GM21381 (cell line): Measurements from ENCODE around the gene CD55.

ENCODE experiments used
- ATAC-seq: cut with Tn5 transposase; IDR thresholded peaks from one replicate; pipeline ENCODE4 v1.9.1; 2021; ENCODE audit warnings: mild to moderate bottlenecking, moderate library complexity; ENCODE audit not compliant: unreplicated experiment

The CD55 gene, protein sequence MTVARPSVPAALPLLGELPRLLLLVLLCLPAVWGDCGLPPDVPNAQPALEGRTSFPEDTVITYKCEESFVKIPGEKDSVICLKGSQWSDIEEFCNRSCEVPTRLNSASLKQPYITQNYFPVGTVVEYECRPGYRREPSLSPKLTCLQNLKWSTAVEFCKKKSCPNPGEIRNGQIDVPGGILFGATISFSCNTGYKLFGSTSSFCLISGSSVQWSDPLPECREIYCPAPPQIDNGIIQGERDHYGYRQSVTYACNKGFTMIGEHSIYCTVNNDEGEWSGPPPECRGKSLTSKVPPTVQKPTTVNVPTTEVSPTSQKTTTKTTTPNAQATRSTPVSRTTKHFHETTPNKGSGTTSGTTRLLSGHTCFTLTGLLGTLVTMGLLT

DNA sequence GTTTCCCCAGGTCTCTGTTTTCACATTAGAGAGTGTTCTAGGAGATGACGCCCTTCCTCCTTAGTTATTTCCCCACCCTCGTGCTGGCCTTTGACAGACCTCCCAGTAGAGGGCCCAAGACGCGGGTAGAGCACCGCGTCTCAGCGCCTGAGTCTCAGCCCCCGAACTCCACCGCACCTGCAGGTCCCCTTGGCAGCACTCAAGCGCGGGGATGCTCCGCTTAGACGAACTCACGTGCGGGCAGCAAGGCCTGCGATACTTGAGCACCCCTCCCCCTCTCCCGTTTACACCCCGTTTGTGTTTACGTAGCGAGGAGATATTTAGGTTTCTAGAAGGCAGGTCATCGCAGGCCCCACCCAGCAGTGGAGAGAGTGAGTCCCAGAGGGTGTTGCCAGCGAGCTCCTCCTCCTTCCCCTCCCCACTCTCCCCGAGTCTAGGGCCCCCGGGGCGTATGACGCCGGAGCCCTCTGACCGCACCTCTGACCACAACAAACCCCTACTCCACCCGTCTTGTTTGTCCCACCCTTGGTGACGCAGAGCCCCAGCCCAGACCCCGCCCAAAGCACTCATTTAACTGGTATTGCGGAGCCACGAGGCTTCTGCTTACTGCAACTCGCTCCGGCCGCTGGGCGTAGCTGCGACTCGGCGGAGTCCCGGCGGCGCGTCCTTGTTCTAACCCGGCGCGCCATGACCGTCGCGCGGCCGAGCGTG, at the start of gene CD55:
TSS of gene CD55 (plus strand) at position 600 of the 711 bp plus-strand sequence. CDS start at position 688, 88 bp downstream.
- peak; percentile 88 for ATAC-seq

DNA sequence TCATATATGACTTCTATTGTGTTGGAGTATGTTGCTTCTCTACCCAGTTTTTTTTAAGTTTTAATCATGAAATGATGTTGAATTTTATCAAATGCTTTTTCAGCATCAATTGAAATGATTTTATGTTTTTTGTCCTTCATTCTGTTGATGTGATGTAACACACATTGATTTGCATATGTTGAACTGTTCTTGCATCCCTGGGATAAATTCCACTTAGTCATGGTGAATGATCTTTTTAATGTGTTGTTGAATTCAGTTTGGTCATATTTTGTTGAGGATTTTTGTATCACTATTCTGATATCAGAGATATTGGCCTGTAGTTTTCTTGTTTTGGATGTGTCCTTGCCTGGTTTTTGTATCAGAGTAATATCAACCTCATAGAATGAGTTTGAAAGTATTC, 46.6 kb upstream of the CD55 start:
- ATAC-seq: no peak

- ATAC-seq: no peak
Measured at GRCh38 chr1:207276465-207276864, 45.0 kb upstream of the CD55 start.

DNA sequence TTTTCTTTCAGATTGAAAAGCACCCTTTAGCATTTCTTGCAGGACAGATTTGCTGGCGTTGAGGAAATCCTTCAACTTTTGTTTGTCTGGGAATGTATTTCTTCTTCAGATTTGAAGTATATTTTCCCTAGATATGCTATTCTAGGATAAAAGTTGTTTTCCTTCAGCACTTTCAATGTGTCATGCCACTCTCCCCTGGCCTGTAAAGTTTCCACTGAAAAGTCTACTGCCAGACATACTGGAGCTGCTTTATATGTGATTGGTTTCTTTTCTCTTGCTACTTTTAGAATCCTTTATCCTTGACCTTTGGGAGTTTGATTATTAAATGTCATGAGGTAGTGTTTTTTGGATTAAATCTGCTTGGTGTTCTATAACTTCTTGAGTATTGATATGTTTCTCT, 44.2 kb upstream of the CD55 start:
- no peak for ATAC-seq

- no peak for ATAC-seq
Measured at GRCh38 chr1:207279652-207280051, 41.8 kb upstream of the CD55 start.

GRCh38 chr1:207280706-207281105, 40.8 kb upstream of the CD55 start:
- no peak for ATAC-seq

DNA sequence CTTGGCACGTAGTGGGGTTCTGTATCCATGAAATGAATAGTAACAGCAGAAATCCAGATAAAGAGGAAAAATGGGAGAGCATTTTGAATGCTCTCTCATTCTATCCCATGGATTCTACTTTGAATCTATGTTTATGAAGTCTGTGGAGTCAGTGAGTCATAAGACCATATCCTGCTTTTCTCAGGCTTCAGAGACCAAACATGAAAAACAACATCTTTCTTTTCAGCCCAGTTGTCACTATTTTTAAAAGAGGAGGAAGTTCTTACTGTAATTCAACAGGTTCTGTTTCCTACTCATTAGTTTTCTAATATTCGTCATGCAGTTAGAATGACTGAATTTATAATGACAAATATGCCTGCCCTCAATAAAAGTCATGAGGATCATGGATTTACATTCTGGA, 39.4 kb upstream of the CD55 start:
- ATAC-seq: no peak

DNA sequence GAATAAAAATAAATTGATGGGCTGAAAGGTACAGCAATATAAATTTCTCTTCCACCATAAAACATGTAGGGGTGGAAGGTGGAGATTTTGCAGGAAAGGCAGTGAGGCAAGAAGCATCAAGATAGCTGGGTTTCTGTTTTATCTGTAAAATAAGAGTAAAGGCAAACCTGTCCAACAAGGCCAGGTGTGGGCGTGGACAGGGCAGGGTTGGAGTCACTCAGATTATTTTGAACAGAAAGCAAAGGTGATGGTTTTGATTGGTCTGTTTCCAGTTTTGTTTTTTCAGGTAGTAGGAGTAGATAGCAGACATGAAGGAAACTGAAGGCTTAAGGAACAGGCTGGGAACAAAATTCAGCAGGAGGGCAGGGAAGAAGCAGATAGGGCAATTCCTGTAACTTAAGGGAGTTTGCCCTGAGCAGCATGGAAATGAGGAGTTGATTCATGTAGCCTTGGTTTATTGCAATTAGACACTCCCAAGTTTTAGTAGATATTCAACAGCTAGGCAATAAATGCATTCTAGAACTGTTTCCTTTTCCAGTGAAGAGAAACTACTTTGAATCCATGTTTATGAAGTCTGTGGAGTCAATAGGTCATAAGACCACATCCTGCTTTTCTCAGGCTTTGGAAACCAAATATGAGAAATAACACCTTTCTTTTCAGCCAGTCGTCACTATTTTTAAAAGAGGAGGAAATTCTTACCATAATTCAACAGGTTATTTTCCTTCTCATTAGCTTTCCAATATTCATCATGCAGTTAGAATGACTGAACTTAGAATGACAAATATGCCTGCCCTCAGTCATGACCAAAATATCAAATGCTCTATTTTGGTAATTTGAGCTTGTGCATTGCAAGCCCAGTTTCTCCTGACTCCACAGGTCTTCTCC, 38.7 kb upstream of the CD55 start:
- ATAC-seq: no peak

DNA sequence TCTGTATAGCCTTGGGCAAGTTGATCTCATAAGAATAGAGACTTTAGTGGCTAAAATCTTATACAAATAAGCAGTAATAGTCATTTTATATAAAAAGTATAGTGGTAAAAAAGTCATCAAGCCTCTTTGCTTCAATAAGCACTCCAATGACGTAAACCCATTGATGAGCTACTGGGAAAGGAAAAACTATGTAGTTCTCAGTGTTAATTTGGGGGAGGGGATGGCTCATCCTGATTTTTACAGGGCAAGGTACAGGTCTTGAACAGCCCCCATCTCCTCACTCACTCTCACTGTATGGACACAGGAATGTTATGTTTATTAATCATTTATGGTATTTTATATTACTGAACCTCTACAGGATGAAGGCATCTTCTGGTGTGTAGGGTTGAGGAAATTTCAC, 38.1 kb upstream of the CD55 start:
- no peak for ATAC-seq

DNA sequence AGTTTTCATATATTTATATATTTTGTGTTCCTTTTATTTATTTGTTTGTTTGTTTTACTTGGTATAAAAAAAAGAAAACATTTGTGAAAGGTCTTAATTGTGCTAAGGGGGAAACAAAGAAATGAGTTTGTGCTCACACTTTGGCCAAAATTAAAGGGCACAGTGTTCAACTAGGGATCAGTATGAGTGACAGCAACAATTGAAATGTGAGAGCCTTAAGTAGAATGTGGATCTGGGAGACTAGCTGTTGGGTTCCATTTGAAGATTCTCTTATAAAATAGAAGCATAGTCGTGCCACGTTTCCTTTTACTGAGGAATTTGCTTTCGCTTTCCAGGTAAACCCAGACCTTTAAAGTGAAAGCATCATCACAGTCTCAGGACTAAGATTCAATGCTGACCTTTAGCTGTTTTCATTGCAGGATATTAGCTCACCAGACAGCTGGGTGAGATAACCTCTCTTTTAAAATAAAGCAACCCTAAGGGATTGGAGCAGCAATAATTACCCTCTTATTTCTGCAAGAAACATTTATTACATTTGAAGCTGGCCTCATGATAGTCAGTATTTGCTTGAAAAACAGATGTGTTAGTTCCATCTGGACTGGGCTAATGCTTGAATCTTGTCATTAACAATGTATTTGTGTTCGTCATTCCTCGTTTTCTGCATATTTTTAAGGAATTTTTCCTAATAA, 37.1 kb upstream of the CD55 start:
- no peak for ATAC-seq

GRCh38 chr1:207286786-207287468, 34.6 kb upstream of the CD55 start:
- ATAC-seq: no peak

DNA sequence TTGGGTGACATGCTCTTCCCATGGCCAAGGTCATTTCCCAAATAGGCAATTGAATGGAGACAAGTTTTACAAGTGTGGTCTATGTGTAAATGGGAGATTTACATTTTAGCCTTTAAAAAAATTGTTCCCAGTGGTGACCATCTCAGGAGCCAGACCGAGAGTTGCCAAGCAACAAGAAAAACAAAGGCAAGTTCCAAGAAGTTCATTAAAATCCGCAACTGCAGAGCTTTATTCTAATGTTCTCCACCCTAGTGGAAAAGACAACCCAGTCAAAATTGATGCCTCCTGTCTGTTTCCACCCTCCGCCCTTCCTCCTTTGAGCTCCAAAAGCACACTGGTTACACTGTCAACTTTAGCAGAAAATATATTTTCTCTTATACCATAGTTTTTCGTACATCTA, 33.2 kb upstream of the CD55 start:
- ATAC-seq: no peak

DNA sequence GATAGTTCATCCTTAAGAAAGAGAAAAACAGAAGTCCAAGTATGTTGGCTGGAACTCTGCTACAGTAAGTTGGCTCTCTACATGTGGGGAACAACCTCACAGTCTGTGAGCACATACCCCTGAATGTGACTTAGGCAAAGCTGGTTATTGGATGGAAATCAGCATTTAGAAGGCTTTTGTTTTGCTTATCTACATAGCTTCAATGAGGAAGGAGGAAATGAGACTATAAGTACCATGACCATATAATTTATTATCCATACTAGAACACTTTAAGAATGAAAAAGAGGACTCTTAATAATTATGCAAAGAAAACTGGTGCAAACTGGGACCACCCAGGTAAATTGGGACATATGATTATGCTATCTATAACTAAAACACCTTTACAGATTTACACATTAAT, 31.7 kb upstream of the CD55 start:
- no peak for ATAC-seq

DNA sequence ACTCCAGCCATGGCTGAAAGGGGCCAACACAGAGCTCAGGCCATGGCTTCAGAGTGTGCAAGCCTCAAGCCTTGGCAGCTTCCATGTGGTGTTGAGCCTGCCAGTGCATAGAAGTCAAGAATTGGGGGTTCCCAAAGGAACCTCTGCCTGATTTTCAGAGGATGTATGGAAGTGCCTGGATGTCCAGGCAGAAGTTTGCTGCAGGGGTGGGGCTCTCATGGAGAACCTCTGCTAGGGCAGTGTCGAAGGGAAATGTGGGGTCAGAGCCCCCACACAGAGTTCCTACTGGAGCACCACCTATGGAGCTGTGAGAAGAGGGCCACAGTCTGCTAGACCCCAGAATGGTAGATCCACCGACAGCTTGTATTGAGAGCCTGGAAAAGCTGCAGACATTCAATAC, 29.8 kb upstream of the CD55 start:
- ATAC-seq: no peak

GRCh38 chr1:207298186-207298585, 23.3 kb upstream of the CD55 start:
- no peak for ATAC-seq

DNA sequence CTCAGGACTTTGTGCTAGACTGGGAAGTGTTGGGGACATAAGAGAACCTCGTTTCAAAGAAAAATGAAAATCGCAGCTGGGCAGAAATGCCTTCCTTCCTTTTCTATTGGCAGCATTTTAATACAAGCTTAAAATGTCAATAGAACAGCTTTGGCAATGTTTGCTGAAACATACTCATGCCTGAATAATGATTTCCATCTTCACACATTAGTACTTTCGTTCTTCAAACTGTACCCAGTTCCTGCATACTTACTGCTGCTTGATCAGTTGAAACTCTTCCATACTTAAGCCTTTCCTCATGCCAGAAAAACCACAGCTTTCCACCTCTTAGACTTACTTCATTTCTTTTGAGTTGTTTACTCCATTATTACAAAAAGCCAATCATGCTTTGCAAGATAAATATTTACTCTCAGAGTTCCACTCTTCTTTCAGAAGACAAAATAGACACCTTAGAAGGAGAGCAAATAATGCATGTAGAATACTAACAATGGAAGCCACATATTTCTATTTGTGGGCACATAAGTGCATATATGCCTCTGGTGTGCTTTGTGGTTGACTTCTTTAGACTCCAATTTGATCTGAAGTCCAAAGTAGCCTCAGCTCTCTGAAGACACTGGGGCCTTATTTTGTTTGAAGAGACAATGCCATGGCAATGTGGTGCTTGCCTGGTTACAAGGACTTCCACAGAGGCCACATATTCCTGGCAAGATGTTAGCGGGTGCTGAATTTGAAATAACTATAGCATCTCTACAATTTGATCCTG, 22.7 kb upstream of the CD55 start:
- ATAC-seq: no peak

GRCh38 chr1:207300970-207301369, 20.5 kb upstream of the CD55 start:
- no peak for ATAC-seq

DNA sequence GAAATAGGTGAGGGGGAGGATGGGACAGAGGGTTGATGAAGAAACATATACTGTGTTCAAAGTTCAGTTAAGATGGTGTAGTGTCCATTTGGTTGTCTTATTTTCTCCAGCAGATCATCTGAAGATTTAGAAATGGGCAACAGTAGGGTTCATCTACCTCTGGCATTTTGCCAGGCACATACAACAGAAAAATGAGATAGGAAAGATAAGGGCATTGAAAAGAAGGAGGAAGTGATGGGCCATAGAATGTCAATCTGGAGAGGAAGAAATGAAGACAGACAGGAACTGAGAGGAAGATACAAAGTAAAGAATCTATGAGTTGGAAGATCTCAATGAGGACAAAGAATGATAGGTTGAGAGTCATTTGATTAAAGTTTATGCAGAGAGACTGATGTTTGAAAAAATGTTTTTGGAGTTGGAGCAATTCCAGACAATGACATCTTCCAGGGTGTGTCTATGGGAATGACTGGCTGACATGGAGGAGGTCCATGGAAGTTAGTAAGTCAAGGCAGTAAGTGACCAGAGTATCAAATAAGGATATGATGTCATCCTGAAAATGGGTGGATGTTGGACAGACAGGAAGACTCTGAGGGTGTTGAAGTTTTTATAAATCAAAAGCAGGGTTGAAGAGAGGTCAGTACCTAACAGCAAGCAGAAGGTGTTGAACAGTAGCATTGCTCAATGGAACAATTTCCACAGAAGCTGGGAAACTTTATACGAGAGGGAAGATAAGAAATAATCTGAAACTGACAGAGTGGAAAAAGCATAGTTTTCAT, 18.7 kb upstream of the CD55 start:
- ATAC-seq: no peak
